Panc1 (cell line): ENCODE measurements around the gene NCKAP1. TPM values are rescaled to one million over a fixed set of nuclear protein-coding genes. Genes with fewer than 3 reads are reported as not detected.

Experiments
- ATAC-seq: fragments of 200-7000 bp; cut with Tn5 transposase; 2 replicates; pipeline ENCODE4 v1.9.1; 2020; ENCODE audit warnings: mild to moderate bottlenecking, moderate library complexity
- BruUV-seq: library from RNA; stranded (reverse); fragments of 400-500 nt; replicated peaks from 2 replicates; lab custom pipeline; 2021; lab: Mats Ljungman, UMichigan
- CTCF ChIA-PET: fragments of 300-600 bp; sonication (Branson Sonifier 250); formaldehyde crosslinking; loops from one replicate; lab custom pipeline; 2022; ENCODE audit warnings: antibody characterized with exemption; lab: Charles Lee
- POLR2A ChIA-PET: fragments of 300-600 bp; sonication (Branson Sonifier 250); formaldehyde crosslinking; loops from one replicate; lab custom pipeline; 2022; ENCODE audit warnings: antibody characterized with exemption; lab: Charles Lee
- DNase-seq: peaks from one replicate; pipeline ENCODE4 v3.0.0-alpha.2; 2010; ENCODE audit warnings: low read depth, low spot score
- H3K27ac ChIP-seq: 2 replicates; pipeline ENCODE4 v1.5.1; 2011; ENCODE audit warnings: mild to moderate bottlenecking, low read length, inconsistent platforms
- H3K27me3 ChIP-seq: fragments of 200-500 bp; sonication (Bioruptor generic); 2 replicates; pipeline ENCODE4 v1.6.0; 2014; ENCODE audit warnings: low read length, inconsistent platforms; ENCODE audit not compliant: control insufficient read depth, insufficient read depth
- H3K36me3 ChIP-seq: fragments of 200-500 bp; sonication (Bioruptor generic); 2 replicates; pipeline ENCODE4 v1.5.1; 2014; ENCODE audit warnings: inconsistent platforms, mild to moderate bottlenecking, low read length, moderate library complexity; ENCODE audit not compliant: control insufficient read depth, insufficient read depth
- H3K4me1 ChIP-seq: 2 replicates; pipeline ENCODE4 v1.5.1; 2011; ENCODE audit warnings: inconsistent platforms, mild to moderate bottlenecking, low read length, moderate library complexity; ENCODE audit not compliant: control insufficient read depth, insufficient read depth
- H3K4me3 ChIP-seq, 2 experiments: 2 replicates each; pipeline ENCODE4 v1.5.1; 2011 to 2012; ENCODE audit warnings: low read depth in 2 of 2, low read length in 2 of 2, mild to moderate bottlenecking in 2 of 2, inconsistent platforms in 1 of 2, moderate library complexity in 1 of 2
- H3K9me3 ChIP-seq: fragments of 200-500 bp; sonication (Bioruptor generic); 2 replicates; pipeline ENCODE4 v1.5.1; 2014; ENCODE audit warnings: low read depth, mild to moderate bottlenecking, inconsistent platforms, low read length, moderate library complexity; ENCODE audit not compliant: control insufficient read depth, insufficient read depth
- CTCF ChIP-seq: fragments of 450-650 bp; IDR thresholded peaks from 2 replicates; pipeline ENCODE4 v1.5.1; 2017; ENCODE audit warnings: mild to moderate bottlenecking
- POLR2AphosphoS5 ChIP-seq: IDR thresholded peaks from 2 replicates; pipeline ENCODE4 v1.6.1; 2012; ENCODE audit warnings: mild to moderate bottlenecking, low read depth, low read length, moderate library complexity
- SIN3A ChIP-seq: IDR thresholded peaks from 2 replicates; pipeline ENCODE4 v1.6.1; 2012; ENCODE audit warnings: low read depth, mild to moderate bottlenecking, low read length, moderate library complexity, borderline replicate concordance; ENCODE audit not compliant: insufficient read depth
- TCF7L2 ChIP-seq: IDR thresholded peaks from 2 replicates; pipeline ENCODE4 v1.6.1; 2011; ENCODE audit warnings: mild to moderate bottlenecking, low read depth, low read length, inconsistent platforms
- in situ Hi-C: cut with HindIII; loops from 2 replicates; pipeline ENCODE4 v1.10.0; 2016; ENCODE audit warnings: low sequenced_read_pairs, low pct_unique_long_range_greater_than_20kb
- intact Hi-C: fragments of 100-400 bp; cut with micrococcal nuclease; formaldehyde crosslinking; loops from one replicate; pipeline ENCODE4 v1.10.0; 2022; ENCODE audit not compliant: unreplicated experiment
- total RNA-seq: library from RNA; stranded (reverse); gene quantifications from one replicate; pipeline ENCODE4 v1.2.1, GENCODE V29; 2021; ENCODE audit not compliant: unreplicated experiment
- TF ChIP-seq, protein P1 (sequence below), 2 experiments: IDR thresholded peaks; 2 replicates each; pipeline ENCODE4 v1.6.1; 2011 to 2012; ENCODE audit warnings: low read depth in 2 of 2, control low read depth in 1 of 2, low read length in 1 of 2, mild to moderate bottlenecking in 1 of 2, moderate library complexity in 1 of 2; ENCODE audit not compliant: insufficient read depth in 1 of 2

Gene NCKAP1
- total RNA-seq, 1 experiment from 2014 or later = 174 TPM

GRCh38 chr2:182866095-182866460, 172.2 kb downstream of the NCKAP1 start:
- intact Hi-C loops = no loop called here
- Histone ChIP-seq H3K4me1 (peaks cover 4% of the 10 kb centered on the region; the same call in 1 of the 2 replicates), H3K9me3 (no peaks in the 10 kb centered on the region), H3K27me3 (peaks cover 3% of the 10 kb centered on the region; the same call in 1 of the 2 replicates), H3K27ac (no peak overlapping the region), H3K4me3 (no peak overlapping the region), H3K36me3 (no peaks in the 10 kb centered on the region)
- BruUV-seq = no TSS peak
- ATAC-seq (no peak), DNase-seq (no peak)
- in situ Hi-C loops = no loop called here
- CTCF ChIA-PET = no interaction called here
- TF ChIP-seq CTCF (no peak), TCF7L2 (no peak), POLR2AphosphoS5 (no peak), SIN3A (no peak)
- TF ChIP-seq, protein P1, sequence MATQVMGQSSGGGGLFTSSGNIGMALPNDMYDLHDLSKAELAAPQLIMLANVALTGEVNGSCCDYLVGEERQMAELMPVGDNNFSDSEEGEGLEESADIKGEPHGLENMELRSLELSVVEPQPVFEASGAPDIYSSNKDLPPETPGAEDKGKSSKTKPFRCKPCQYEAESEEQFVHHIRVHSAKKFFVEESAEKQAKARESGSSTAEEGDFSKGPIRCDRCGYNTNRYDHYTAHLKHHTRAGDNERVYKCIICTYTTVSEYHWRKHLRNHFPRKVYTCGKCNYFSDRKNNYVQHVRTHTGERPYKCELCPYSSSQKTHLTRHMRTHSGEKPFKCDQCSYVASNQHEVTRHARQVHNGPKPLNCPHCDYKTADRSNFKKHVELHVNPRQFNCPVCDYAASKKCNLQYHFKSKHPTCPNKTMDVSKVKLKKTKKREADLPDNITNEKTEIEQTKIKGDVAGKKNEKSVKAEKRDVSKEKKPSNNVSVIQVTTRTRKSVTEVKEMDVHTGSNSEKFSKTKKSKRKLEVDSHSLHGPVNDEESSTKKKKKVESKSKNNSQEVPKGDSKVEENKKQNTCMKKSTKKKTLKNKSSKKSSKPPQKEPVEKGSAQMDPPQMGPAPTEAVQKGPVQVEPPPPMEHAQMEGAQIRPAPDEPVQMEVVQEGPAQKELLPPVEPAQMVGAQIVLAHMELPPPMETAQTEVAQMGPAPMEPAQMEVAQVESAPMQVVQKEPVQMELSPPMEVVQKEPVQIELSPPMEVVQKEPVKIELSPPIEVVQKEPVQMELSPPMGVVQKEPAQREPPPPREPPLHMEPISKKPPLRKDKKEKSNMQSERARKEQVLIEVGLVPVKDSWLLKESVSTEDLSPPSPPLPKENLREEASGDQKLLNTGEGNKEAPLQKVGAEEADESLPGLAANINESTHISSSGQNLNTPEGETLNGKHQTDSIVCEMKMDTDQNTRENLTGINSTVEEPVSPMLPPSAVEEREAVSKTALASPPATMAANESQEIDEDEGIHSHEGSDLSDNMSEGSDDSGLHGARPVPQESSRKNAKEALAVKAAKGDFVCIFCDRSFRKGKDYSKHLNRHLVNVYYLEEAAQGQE (IDR thresholded peaks at IDR 0.05; ENCODE audit: insufficient read depth in 1 of 2, low read depth in 2 of 2, low read length in 1 of 2) = no peak
- POLR2A ChIA-PET = no interaction called here

GRCh38 chr2:182864949-182865570, 173.2 kb downstream of the NCKAP1 start:
- DNase-seq = no peak
- no TSS peak for BruUV-seq
- peaks cover 3% of the 10 kb centered on the region; the same call in 1 of the 2 replicates for H3K27me3 ChIP-seq
- ChIA-PET CTCF (no interaction called here), POLR2A (no interaction called here)
- H3K4me3 ChIP-seq = no peak overlapping the region
- intact Hi-C loops (no loop called here), in situ Hi-C loops (no loop called here)
- no peak for ATAC-seq
- no peaks in the 10 kb centered on the region for H3K36me3 ChIP-seq
- no peaks in the 10 kb centered on the region for H3K9me3 ChIP-seq
- peaks cover 4% of the 10 kb centered on the region; the same call in 1 of the 2 replicates for H3K4me1 ChIP-seq
- no peak for TF ChIP-seq CTCF
- no peak for TF ChIP-seq POLR2AphosphoS5
- H3K27ac ChIP-seq = no peak overlapping the region
